Activated naive CD4-positive, alpha-beta T cell treated with anti-CD3 and anti-CD28 coated beads, Interleukin-2, amount 50 U/mL, for 72 hours (primary cell): ENCODE data around the gene EPB41L4B. TPM values are rescaled to one million over a fixed set of nuclear protein-coding genes. Genes with fewer than 3 reads are reported as not detected.
"Not testable (repeated sequence)": the region's sequence is repeated elsewhere in the genome, so short reads cannot be mapped to it uniquely, and the experiment has no call there.

ENCODE experiments used
- ATAC-seq, 2 donors: fragments of 150-1000 bp; cut with Tn5 transposase; 2 replicates each; pipeline ENCODE4 v1.10.0; 2021; ENCODE audit warnings: mild to moderate bottlenecking in 2 of 2, moderate library complexity in 2 of 2
- DNase-seq, 2 donors: peaks; one replicate each; pipeline ENCODE4 v3.0.0; 2021 to 2022; ENCODE audit warnings: low spot score in 2 of 2
- H3K27ac Mint-ChIP-seq, 2 donors: one replicate each; pipeline ENCODE4 v1.8.0; 2022; ENCODE audit warnings: mild to moderate bottlenecking in 2 of 2, mixed read lengths in 2 of 2
- H3K36me3 Mint-ChIP-seq, 2 donors: one replicate each; pipeline ENCODE4 v1.8.0; 2022; ENCODE audit warnings: mixed read lengths in 2 of 2
- H3K9me3 Mint-ChIP-seq, 2 donors: one replicate each; pipeline ENCODE4 v1.8.0; 2022; ENCODE audit warnings: mixed read lengths in 2 of 2
- total RNA-seq, 2 donors: library from RNA; stranded (reverse); gene quantifications; one replicate each; pipeline ENCODE4 v1.2.3, GENCODE V29; 2022

Gene EPB41L4B
- total RNA-seq: under 1 TPM in 1 of 2 donors, not detected in 1; 0.51 TPM

- H3K36me3 Mint-ChIP-seq: peaks cover 0 to 15% of the 10 kb centered on the region in 2 donors
- ATAC-seq (peak; percentile 97 to 99), DNase-seq (peak; percentile 78 to 95)
- H3K27ac Mint-ChIP-seq: peak within 1 kb of the TSS in 1 of 2 donors; percentile 44
- no peaks in the 10 kb centered on the region for H3K9me3 Mint-ChIP-seq
These were observed at the start of gene EPB41L4B for GRCh38 chr9:109320742-109321448. EPB41L4B (minus strand) TSS chr9:109321059; CDS start chr9:109320446, 613 bp downstream.

- no peak overlapping the region for H3K27ac Mint-ChIP-seq
- DNase-seq: no peak
- no peak for ATAC-seq
- H3K9me3 Mint-ChIP-seq: peaks cover 4 to 6% of the 10 kb centered on the region in 2 donors
- H3K36me3 Mint-ChIP-seq: no peaks in the 10 kb centered on the region
These were observed 48.4 kb upstream of the EPB41L4B start for GRCh38 chr9:109369285-109369684.

GRCh38 chr9:109360771-109361170, 39.9 kb upstream of the EPB41L4B start:
- DNase-seq (no peak), ATAC-seq (no peak)
- H3K9me3 Mint-ChIP-seq: no peaks in the 10 kb centered on the region
- no peak overlapping the region for H3K27ac Mint-ChIP-seq
- H3K36me3 Mint-ChIP-seq: no peaks in the 10 kb centered on the region

GRCh38 chr9:109358968-109359603, 38.2 kb upstream of the EPB41L4B start:
- H3K27ac Mint-ChIP-seq, H3K36me3 Mint-ChIP-seq, H3K9me3 Mint-ChIP-seq, ATAC-seq, DNase-seq: not testable (repeated sequence)

GRCh38 chr9:109355564-109356297, 34.9 kb upstream of the EPB41L4B start:
- DNase-seq (no peak), ATAC-seq (no peak)
- Mint-ChIP-seq H3K27ac (no peak overlapping the region), H3K9me3 (peaks cover 0 to 3% of the 10 kb centered on the region in 2 donors), H3K36me3 (no peaks in the 10 kb centered on the region)

- Mint-ChIP-seq H3K36me3 (no peaks in the 10 kb centered on the region), H3K9me3 (peaks cover 0 to 3% of the 10 kb centered on the region in 2 donors), H3K27ac (no peak overlapping the region)
- ATAC-seq: no peak
- DNase-seq: no peak
These were observed 33.3 kb upstream of the EPB41L4B start for GRCh38 chr9:109354190-109354589.

- DNase-seq: no peak
- ATAC-seq: no peak
- Mint-ChIP-seq H3K9me3 (peaks cover 0 to 3% of the 10 kb centered on the region in 2 donors), H3K36me3 (no peaks in the 10 kb centered on the region), H3K27ac (no peak overlapping the region)
These were observed 30.2 kb upstream of the EPB41L4B start for GRCh38 chr9:109351032-109351431.

- DNase-seq (no peak), ATAC-seq (no peak)
- H3K36me3 Mint-ChIP-seq: no peaks in the 10 kb centered on the region
- H3K27ac Mint-ChIP-seq: no peak overlapping the region
- H3K9me3 Mint-ChIP-seq: no peaks in the 10 kb centered on the region
These were observed 28.6 kb upstream of the EPB41L4B start for GRCh38 chr9:109349421-109349846.

- Mint-ChIP-seq H3K9me3 (no peaks in the 10 kb centered on the region), H3K36me3 (no peaks in the 10 kb centered on the region), H3K27ac (no peak overlapping the region)
- no peak for DNase-seq
- peak in 1 of 2 donors; percentile 34 for ATAC-seq
These were observed 26.0 kb upstream of the EPB41L4B start for GRCh38 chr9:109346904-109347303.

GRCh38 chr9:109344866-109345265, 24.0 kb upstream of the EPB41L4B start:
- no peaks in the 10 kb centered on the region for H3K36me3 Mint-ChIP-seq
- no peaks in the 10 kb centered on the region for H3K9me3 Mint-ChIP-seq
- ATAC-seq (no peak), DNase-seq (no peak)
- H3K27ac Mint-ChIP-seq: no peak overlapping the region

- no peaks in the 10 kb centered on the region for H3K36me3 Mint-ChIP-seq
- DNase-seq (no peak), ATAC-seq (no peak)
- H3K9me3 Mint-ChIP-seq: no peaks in the 10 kb centered on the region
- H3K27ac Mint-ChIP-seq: no peak overlapping the region
These were observed 22.0 kb upstream of the EPB41L4B start for GRCh38 chr9:109342878-109343277.

GRCh38 chr9:109341561-109341960, 20.7 kb upstream of the EPB41L4B start:
- no peak for DNase-seq
- no peak overlapping the region for H3K27ac Mint-ChIP-seq
- H3K36me3 Mint-ChIP-seq: no peaks in the 10 kb centered on the region
- no peak for ATAC-seq
- no peaks in the 10 kb centered on the region for H3K9me3 Mint-ChIP-seq

GRCh38 chr9:109340979-109341378, 20.1 kb upstream of the EPB41L4B start:
- H3K9me3 Mint-ChIP-seq, ATAC-seq, H3K27ac Mint-ChIP-seq, DNase-seq, H3K36me3 Mint-ChIP-seq: not testable (repeated sequence)

GRCh38 chr9:109336409-109336808, 15.6 kb upstream of the EPB41L4B start:
- DNase-seq: no peak
- Mint-ChIP-seq H3K27ac (no peak overlapping the region), H3K9me3 (no peaks in the 10 kb centered on the region), H3K36me3 (no peaks in the 10 kb centered on the region)
- no peak for ATAC-seq

GRCh38 chr9:109335929-109336328, 15.1 kb upstream of the EPB41L4B start:
- DNase-seq (no peak), ATAC-seq (no peak)
- H3K36me3 Mint-ChIP-seq: no peaks in the 10 kb centered on the region

GRCh38 chr9:109335121-109335520, 14.3 kb upstream of the EPB41L4B start:
- no peak for DNase-seq
- Mint-ChIP-seq H3K27ac (no peak overlapping the region), H3K9me3 (no peaks in the 10 kb centered on the region), H3K36me3 (no peaks in the 10 kb centered on the region)
- no peak for ATAC-seq

More at GRCh38 chr9:109335929-109336328, 15.1 kb upstream of the EPB41L4B start:
- no peak overlapping the region for H3K27ac Mint-ChIP-seq
- H3K9me3 Mint-ChIP-seq: no peaks in the 10 kb centered on the region

GRCh38 chr9:109331353-109331752, 10.5 kb upstream of the EPB41L4B start:
- DNase-seq: no peak
- Mint-ChIP-seq H3K9me3 (no peaks in the 10 kb centered on the region), H3K27ac (no peak overlapping the region), H3K36me3 (no peaks in the 10 kb centered on the region)
- ATAC-seq: no peak
